H1 (cell line): ENCODE measurements around the gene CHAD. TPM values are rescaled to one million over a fixed set of nuclear protein-coding genes. Genes with fewer than 3 reads are reported as not detected.

Source experiments
- CTCF ChIA-PET: fragments of 300-600 bp; sonication (Branson Sonifier 250); formaldehyde crosslinking; loops from one replicate; lab custom pipeline; 2021; ENCODE audit not compliant: partially characterized antibody; lab: Charles Lee
- POLR2A ChIA-PET: fragments of 300-600 bp; sonication (Branson Sonifier 250); formaldehyde crosslinking; loops from one replicate; lab custom pipeline; 2021; ENCODE audit warnings: inconsistent platforms; ENCODE audit not compliant: partially characterized antibody; lab: Charles Lee
- DNase-seq, 2 experiments: peaks; one replicate each; pipeline versions ENCODE4 v3.0.0 to v3.0.0-alpha.2; 2010 to 2022; ENCODE audit warnings: low spot score in 2 of 2, low read depth in 1 of 2, mixed read lengths in 1 of 2
- FAIRE-seq: peaks from 2 replicates; lab custom pipeline; 2011; peaks lifted over from hg19 to GRCh38; lab: Jason Lieb, UNC
- H2AFZ ChIP-seq: 2 replicates; pipeline ENCODE4 v1.8.1; 2012; ENCODE audit warnings: low read length, inconsistent platforms
- H2AK5ac ChIP-seq: 2 replicates; pipeline ENCODE4 v1.6.1; 2013; ENCODE audit warnings: low read depth, low read length
- H2BK120ac ChIP-seq: replicated peaks from 2 replicates; pipeline ENCODE3; 2013; ENCODE audit warnings: low read depth, low read length, inconsistent platforms
- H2BK12ac ChIP-seq: 2 replicates; pipeline ENCODE4 v1.6.1; 2013; ENCODE audit warnings: low read depth, low read length
- H2BK15ac ChIP-seq: 2 replicates; pipeline ENCODE4 v1.6.1; 2013; ENCODE audit warnings: low read length
- H2BK20ac ChIP-seq: 2 replicates; pipeline ENCODE4 v1.6.1; 2013; ENCODE audit warnings: low read length
- H2BK5ac ChIP-seq: 2 replicates; pipeline ENCODE4 v1.6.1; 2013; ENCODE audit warnings: low read depth, low read length
- H3K14ac ChIP-seq: 2 replicates; pipeline ENCODE4 v1.6.1; 2013; ENCODE audit warnings: inconsistent platforms; ENCODE audit not compliant: insufficient read length
- H3K18ac ChIP-seq: 2 replicates; pipeline ENCODE4 v1.6.1; 2013; ENCODE audit warnings: low read length; ENCODE audit errors: extremely low read depth
- H3K23ac ChIP-seq: 2 replicates; pipeline ENCODE4 v1.6.1; 2013; ENCODE audit warnings: inconsistent platforms; ENCODE audit not compliant: insufficient read length
- H3K23me2 ChIP-seq: 2 replicates; pipeline ENCODE4 v1.6.1; 2013; ENCODE audit warnings: low read depth, low read length
- H3K27ac ChIP-seq: 2 replicates; pipeline ENCODE4 v1.6.1; 2011; ENCODE audit warnings: low read depth, low read length, inconsistent platforms
- H3K27me3 ChIP-seq, 4 experiments: replicated peaks in 1 of 4; 1 replicate in 1 of 4; 2 replicates in 3 of 4; pipeline versions ENCODE4 v1.6.1 to v1.8.1; 2011 to 2013; ENCODE audit warnings: low read length in 3 of 4, mild to moderate bottlenecking in 3 of 4, inconsistent platforms in 2 of 4, mixed read lengths in 2 of 4, moderate library complexity in 1 of 4; ENCODE audit not compliant: control insufficient read depth in 3 of 4, insufficient read depth in 3 of 4; ENCODE audit errors: extremely low read depth in 1 of 4
- H3K36me3 ChIP-seq, 4 experiments: 2 replicates each; pipeline versions ENCODE4 v1.6.1 to v1.8.1; 2011 to 2013; ENCODE audit warnings: mild to moderate bottlenecking in 4 of 4, low read length in 3 of 4, moderate library complexity in 2 of 4, control low read depth in 1 of 4, inconsistent platforms in 1 of 4; ENCODE audit not compliant: insufficient read depth in 4 of 4, control insufficient read depth in 2 of 4
- H3K4ac ChIP-seq: replicated peaks from 2 replicates; pipeline ENCODE3; 2013; ENCODE audit warnings: low read length, low read depth, mixed read lengths, inconsistent platforms; ENCODE audit not compliant: insufficient read length
- H3K4me1 ChIP-seq, 4 experiments: replicated peaks in 1 of 4; 1 replicate in 1 of 4; 2 replicates in 3 of 4; pipeline versions ENCODE4 v1.6.1 to v1.8.1; 2011 to 2013; ENCODE audit warnings: low read length in 3 of 4, inconsistent platforms in 2 of 4, mixed read lengths in 1 of 4; ENCODE audit not compliant: insufficient read depth in 4 of 4, control insufficient read depth in 3 of 4
- H3K4me2 ChIP-seq, 2 experiments: 2 replicates each; pipeline versions ENCODE4 v1.6.1 to v1.8.1; 2011 to 2013; ENCODE audit warnings: low read depth in 2 of 2, low read length in 2 of 2, control low read depth in 1 of 2, inconsistent platforms in 1 of 2, mild to moderate bottlenecking in 1 of 2; ENCODE audit not compliant: insufficient read depth in 1 of 2
- H3K4me3 ChIP-seq, 4 experiments: fragments of 200-600, 300-600 bp in 1 of 4; sonication (generic), shearing (Covaris generic), sonication (Bioruptor Twin) in 1 of 4; 2 replicates each; pipeline versions ENCODE4 v1.5.1 to v1.8.1; 2011 to 2016; ENCODE audit warnings: low read length in 4 of 4, low read depth in 3 of 4, control low read depth in 2 of 4, inconsistent platforms in 2 of 4, mild to moderate bottlenecking in 2 of 4, mixed read lengths in 1 of 4, moderate library complexity in 1 of 4; ENCODE audit not compliant: insufficient read depth in 2 of 4; ENCODE audit errors: extremely low read depth in 1 of 4
- H3K56ac ChIP-seq: replicated peaks from 2 replicates; pipeline ENCODE3; 2013; ENCODE audit warnings: low read depth, mild to moderate bottlenecking, mixed read lengths, low read length, inconsistent platforms; ENCODE audit not compliant: insufficient read length
- H3K79me1 ChIP-seq: 2 replicates; pipeline ENCODE4 v1.6.1; 2013; ENCODE audit warnings: low read depth, low read length, control low read depth
- H3K79me2 ChIP-seq, 2 experiments: 2 replicates each; pipeline versions ENCODE4 v1.6.1 to v1.8.1; 2012 to 2013; ENCODE audit warnings: low read length in 2 of 2, mild to moderate bottlenecking in 2 of 2, inconsistent platforms in 1 of 2; ENCODE audit not compliant: insufficient read depth in 2 of 2, control insufficient read depth in 1 of 2
- H3K9ac ChIP-seq, 4 experiments: replicated peaks in 1 of 4; 1 replicate in 1 of 4; 2 replicates in 3 of 4; pipeline versions ENCODE4 v1.6.1 to v1.8.1; 2011 to 2013; ENCODE audit warnings: low read depth in 3 of 4, low read length in 3 of 4, control low read depth in 2 of 4, mild to moderate bottlenecking in 2 of 4, moderate library complexity in 2 of 4, inconsistent platforms in 1 of 4; ENCODE audit errors: extremely low read depth in 1 of 4
- H3K9me3 ChIP-seq, 2 experiments: 2 replicates each; pipeline versions ENCODE4 v1.6.1 to v1.8.1; 2012 to 2013; ENCODE audit warnings: mild to moderate bottlenecking in 2 of 2, moderate library complexity in 2 of 2, control low read depth in 1 of 2, inconsistent platforms in 1 of 2, low read depth in 1 of 2, low read length in 1 of 2, mixed read lengths in 1 of 2; ENCODE audit not compliant: insufficient read depth in 2 of 2
- H4K20me1 ChIP-seq, 2 experiments: replicated peaks in 1 of 2; 2 replicates each; pipeline versions ENCODE3 to v1.8.1; 2011 to 2013; ENCODE audit warnings: inconsistent platforms in 2 of 2, low read length in 2 of 2, mild to moderate bottlenecking in 1 of 2; ENCODE audit not compliant: insufficient read depth in 2 of 2, control insufficient read depth in 1 of 2
- H4K5ac ChIP-seq: 2 replicates; pipeline ENCODE4 v1.6.1; 2013; ENCODE audit warnings: low read length, low read depth, mixed read lengths, inconsistent platforms; ENCODE audit not compliant: insufficient read length
- H4K8ac ChIP-seq: 2 replicates; pipeline ENCODE4 v1.8.0; 2013; ENCODE audit warnings: mild to moderate bottlenecking, moderate library complexity, low read length, inconsistent platforms; ENCODE audit not compliant: insufficient read depth; ENCODE audit errors: extremely low read depth
- H4K91ac ChIP-seq: replicated peaks from 2 replicates; pipeline ENCODE3; 2013; ENCODE audit warnings: low read length, mixed read lengths, inconsistent platforms; ENCODE audit not compliant: insufficient read length
- CEBPB ChIP-seq: IDR thresholded peaks from 2 replicates; pipeline ENCODE4 v1.6.1; 2012; ENCODE audit warnings: low read depth, low read length
- GABPA ChIP-seq: IDR thresholded peaks from 2 replicates; pipeline ENCODE4 v1.6.1; 2011; ENCODE audit warnings: mild to moderate bottlenecking, low read length, moderate library complexity, borderline replicate concordance; ENCODE audit not compliant: insufficient read depth
- MAFK ChIP-seq: IDR thresholded peaks from 2 replicates; pipeline ENCODE4 v1.6.1; 2012; ENCODE audit warnings: low read depth, mild to moderate bottlenecking, improper control_type of control experiment, low read length
- PHF8 ChIP-seq: fragments of 200-600 bp; sonication (generic); conservative IDR thresholded peaks from 2 replicates; pipeline ENCODE4 v1.7.1; 2012; ENCODE audit warnings: low read depth, mild to moderate bottlenecking, inconsistent platforms, low read length, moderate library complexity
- POLR2A ChIP-seq, 2 experiments: IDR thresholded peaks; 1 replicate in 1 of 2; 2 replicates in 1 of 2; pipeline ENCODE4 v1.6.1; 2011; ENCODE audit warnings: low read depth in 2 of 2, low read length in 2 of 2, mild to moderate bottlenecking in 2 of 2; ENCODE audit errors: control extremely low read depth in 1 of 2
- RAD21 ChIP-seq, 2 experiments: IDR thresholded peaks in 1 of 2; conservative IDR thresholded peaks in 1 of 2; 2 replicates each; pipeline ENCODE4 v1.6.1; 2011; ENCODE audit warnings: low read depth in 2 of 2, low read length in 2 of 2, improper control_type of control experiment in 1 of 2, inconsistent platforms in 1 of 2, mild to moderate bottlenecking in 1 of 2, moderate library complexity in 1 of 2
- WGBS, 2 experiments: shearing (Covaris generic) in 1 of 2; methylation state at CpG; one replicate each; pipeline versions ENCODE4 v1.1.6 to v1.1.7; 2013 to 2015; ENCODE audit warnings: low lambda C conversion rate in 2 of 2, mixed read lengths in 2 of 2, inconsistent platforms in 1 of 2, low coverage in 1 of 2, missing lambda C conversion rate in 1 of 2; ENCODE audit not compliant: insufficient replicate concordance in 2 of 2, insufficient coverage in 1 of 2, insufficient read length in 1 of 2; ENCODE audit errors: extremely low coverage in 1 of 2, missing lambda C conversion rate in 1 of 2; 5-methylcytosine and 5-hydroxymethylcytosine counted together
- polyA plus RNA-seq, 7 experiments: library from polyadenylated mRNA; depleted of rRNA in 3 of 7; stranded (reverse) in 5 of 7; unstranded in 2 of 7; fragments of >200 nt in 5 of 7; fragments of 200-250 nt in 2 of 7; gene quantifications; 1 replicate in 5 of 7; 2 replicates in 1 of 7; 4 replicates in 1 of 7; pipeline versions ENCODE4 v1.2.1 to v1.2.3, GENCODE V29; 2011 to 2013; ENCODE audit warnings: missing spikeins in 2 of 7, mixed read lengths in 2 of 7
- total RNA-seq: library from RNA; stranded (reverse); fragmentation: NEBNext Ultra II Directional; extraction: Animal tissue kit (Norgen Biotek cat#: 25700); gene quantifications from 2 replicates; pipeline ENCODE4 v1.2.1, GENCODE V29; 2021
- TF ChIP-seq, protein P1 (sequence below): IDR thresholded peaks from 2 replicates; pipeline ENCODE4 v1.6.1; 2011; ENCODE audit warnings: low read length, improper control_type of control experiment
- TF ChIP-seq, protein P2 (sequence below): IDR thresholded peaks from 2 replicates; pipeline ENCODE4 v1.6.1; 2011; ENCODE audit warnings: low read depth, mild to moderate bottlenecking, low read length; ENCODE audit not compliant: insufficient read depth

Gene CHAD
- total and polyA plus RNA-seq, 2 of the 8 experiments (the other 6 are each of a cell fraction or from before 2014, with no cell fraction given): 0.03 TPM; not detected in 1

DNA sequence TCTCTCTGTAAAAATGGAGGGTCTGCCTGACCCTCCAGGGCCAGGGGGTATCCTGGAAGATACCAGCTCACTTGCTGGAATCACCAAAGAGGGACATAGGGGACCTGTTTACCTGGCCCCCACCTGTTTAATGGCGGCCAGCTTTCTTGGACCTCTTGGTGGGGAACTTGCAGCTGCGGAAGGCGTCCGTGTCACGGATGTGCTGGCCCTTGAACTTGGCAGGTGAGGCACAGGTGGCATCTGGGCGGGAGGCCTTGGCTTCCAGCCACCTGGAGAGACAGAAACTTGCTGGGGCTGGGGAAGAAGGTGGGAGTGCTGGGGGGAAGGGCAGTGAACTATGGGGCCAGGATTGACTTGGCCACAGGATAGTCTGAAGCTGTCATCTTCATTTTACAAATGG lies 3.5 kb downstream of the CHAD start:
- Histone ChIP-seq H4K8ac (no peak overlapping the region), H4K5ac (no peak overlapping the region), H4K91ac (no peak overlapping the region), H3K79me1 (no peaks in the 10 kb centered on the region), H3K9me3 (no peaks in the 10 kb centered on the region), H3K23ac (no peak overlapping the region), H3K4me3 (no peak overlapping the region), H3K4ac (no peak overlapping the region), H2BK20ac (no peak overlapping the region), H3K56ac (no peak overlapping the region), H2BK15ac (no peak overlapping the region), H3K4me1 (peaks cover 0 to 17% (median 7%) of the 10 kb centered on the region in 4 experiments; a peak in 5 of 7 replicates), H3K27me3 (peaks cover 8 to 32% (median 26%) of the 10 kb centered on the region in 4 experiments; a peak in 6 of 7 replicates), H2BK120ac (no peak overlapping the region), H4K20me1 (peaks cover 0 to 12% of the 10 kb centered on the region in 2 experiments), H3K27ac (no peak overlapping the region), H3K9ac (no peak overlapping the region), H3K23me2 (peaks cover 7% of the 10 kb centered on the region; the same call in 1 of the 2 replicates), H3K14ac (no peak overlapping the region), H3K18ac (no peak overlapping the region), H2BK5ac (no peak overlapping the region), H3K36me3 (no peaks in the 10 kb centered on the region; a peak in 1 of 8 replicates), H2BK12ac (no peak overlapping the region), H3K4me2 (no peak overlapping the region), H2AFZ (no peak overlapping the region), H2AK5ac (no peak overlapping the region), H3K79me2 (no peaks in the 10 kb centered on the region)
- TF ChIP-seq GABPA: no peak
- TF ChIP-seq MAFK: no peak
- TF ChIP-seq, protein P1, sequence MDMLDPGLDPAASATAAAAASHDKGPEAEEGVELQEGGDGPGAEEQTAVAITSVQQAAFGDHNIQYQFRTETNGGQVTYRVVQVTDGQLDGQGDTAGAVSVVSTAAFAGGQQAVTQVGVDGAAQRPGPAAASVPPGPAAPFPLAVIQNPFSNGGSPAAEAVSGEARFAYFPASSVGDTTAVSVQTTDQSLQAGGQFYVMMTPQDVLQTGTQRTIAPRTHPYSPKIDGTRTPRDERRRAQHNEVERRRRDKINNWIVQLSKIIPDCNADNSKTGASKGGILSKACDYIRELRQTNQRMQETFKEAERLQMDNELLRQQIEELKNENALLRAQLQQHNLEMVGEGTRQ: no peak
- no peak for TF ChIP-seq RAD21 (IDR thresholded peaks at IDR 0.05 in 1 of 2, conservative IDR thresholded peaks at IDR 0.05 in 1 of 2; ENCODE audit: low read depth in 2 of 2, low read length in 2 of 2)
- TF ChIP-seq, protein P2, sequence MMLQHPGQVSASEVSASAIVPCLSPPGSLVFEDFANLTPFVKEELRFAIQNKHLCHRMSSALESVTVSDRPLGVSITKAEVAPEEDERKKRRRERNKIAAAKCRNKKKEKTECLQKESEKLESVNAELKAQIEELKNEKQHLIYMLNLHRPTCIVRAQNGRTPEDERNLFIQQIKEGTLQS: no peak
- TF ChIP-seq CEBPB: no peak
- TF ChIP-seq PHF8: no peak
- no peak for TF ChIP-seq POLR2A (IDR thresholded peaks at IDR 0.05; ENCODE audit: control extremely low read depth in 1 of 2, low read depth in 2 of 2, low read length in 2 of 2)
- POLR2A ChIA-PET: interaction anchor here (1.1 kb wide), 1 partner anchor 83 kb away, joined by 3 read pairs; no protein-coding TSS in a partner anchor
- FAIRE-seq (no peak), DNase-seq (no peak)
- WGBS, 2 experiments: 97% methylated on average over 6 of the region's 6 CpGs; no CpG with 5 or more reads in 1 of the 2 experiments
- CTCF ChIA-PET: interaction anchor here (1.6 kb wide), 3 partner anchors 14 to 68 kb away, joined by 3 to 5 read pairs (median 5); partner anchors contain the start of gene LRRC59
